Measurements from ENCODE around the gene RPS24.
A peak's percentile ranks its signal among the peaks of the same experiment; 100 is the strongest.

Gene RPS24

DNA sequence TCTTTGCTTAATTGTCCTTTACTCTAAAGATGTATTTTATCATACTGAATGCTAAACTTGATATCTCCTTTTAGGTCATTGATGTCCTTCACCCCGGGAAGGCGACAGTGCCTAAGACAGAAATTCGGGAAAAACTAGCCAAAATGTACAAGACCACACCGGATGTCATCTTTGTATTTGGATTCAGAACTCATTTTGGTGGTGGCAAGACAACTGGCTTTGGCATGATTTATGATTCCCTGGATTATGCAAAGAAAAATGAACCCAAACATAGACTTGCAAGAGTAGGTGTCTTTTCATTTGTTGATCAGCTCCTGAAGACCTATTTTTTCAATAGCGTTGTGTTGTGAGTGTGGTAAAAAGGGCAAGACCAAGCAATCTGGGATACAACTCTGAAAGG, 1.8 kb downstream of the RPS24 start:
- H3K4me3 ChIP-seq (IDR thresholded peaks at IDR 0.05; ENCODE audit: insufficient read depth, low read depth, low read length) = no peak overlapping the region
- H4K20me1 ChIP-seq (ENCODE audit: insufficient read depth) = peaks cover 53% of the 10 kb centered on the region
- peak overlapping the region; percentile 17; the same call in 1 of the 2 replicates for H3K27ac ChIP-seq
- H3K4me1 ChIP-seq (ENCODE audit: low read depth, poor library complexity, severe bottlenecking) = peaks cover 59% of the 10 kb centered on the region
- H2AFZ ChIP-seq (ENCODE audit: low read depth) = no peak overlapping the region
- 0 out of 2 replicates have a peak, but pooled peaks cover 3% of the 10 kb centered on the region for H3K27me3 ChIP-seq (ENCODE audit: insufficient read depth, low read depth)
- H3K4me2 ChIP-seq = peak overlapping the region; percentile 82
- H3K9ac ChIP-seq = peak overlapping the region; percentile 89; the same call in 1 of the 2 replicates
- H3K79me2 ChIP-seq (ENCODE audit: insufficient read depth, low read depth) = peaks cover 45% of the 10 kb centered on the region
- TF ChIP-seq, protein P1, sequence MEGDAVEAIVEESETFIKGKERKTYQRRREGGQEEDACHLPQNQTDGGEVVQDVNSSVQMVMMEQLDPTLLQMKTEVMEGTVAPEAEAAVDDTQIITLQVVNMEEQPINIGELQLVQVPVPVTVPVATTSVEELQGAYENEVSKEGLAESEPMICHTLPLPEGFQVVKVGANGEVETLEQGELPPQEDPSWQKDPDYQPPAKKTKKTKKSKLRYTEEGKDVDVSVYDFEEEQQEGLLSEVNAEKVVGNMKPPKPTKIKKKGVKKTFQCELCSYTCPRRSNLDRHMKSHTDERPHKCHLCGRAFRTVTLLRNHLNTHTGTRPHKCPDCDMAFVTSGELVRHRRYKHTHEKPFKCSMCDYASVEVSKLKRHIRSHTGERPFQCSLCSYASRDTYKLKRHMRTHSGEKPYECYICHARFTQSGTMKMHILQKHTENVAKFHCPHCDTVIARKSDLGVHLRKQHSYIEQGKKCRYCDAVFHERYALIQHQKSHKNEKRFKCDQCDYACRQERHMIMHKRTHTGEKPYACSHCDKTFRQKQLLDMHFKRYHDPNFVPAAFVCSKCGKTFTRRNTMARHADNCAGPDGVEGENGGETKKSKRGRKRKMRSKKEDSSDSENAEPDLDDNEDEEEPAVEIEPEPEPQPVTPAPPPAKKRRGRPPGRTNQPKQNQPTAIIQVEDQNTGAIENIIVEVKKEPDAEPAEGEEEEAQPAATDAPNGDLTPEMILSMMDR (conservative IDR thresholded peaks at IDR 0.05; ENCODE audit: low read depth, low read length) = no peak
- peaks cover 33% of the 10 kb centered on the region; the same call in 1 of the 2 replicates for H3K36me3 ChIP-seq (ENCODE audit: insufficient read depth)

DNA sequence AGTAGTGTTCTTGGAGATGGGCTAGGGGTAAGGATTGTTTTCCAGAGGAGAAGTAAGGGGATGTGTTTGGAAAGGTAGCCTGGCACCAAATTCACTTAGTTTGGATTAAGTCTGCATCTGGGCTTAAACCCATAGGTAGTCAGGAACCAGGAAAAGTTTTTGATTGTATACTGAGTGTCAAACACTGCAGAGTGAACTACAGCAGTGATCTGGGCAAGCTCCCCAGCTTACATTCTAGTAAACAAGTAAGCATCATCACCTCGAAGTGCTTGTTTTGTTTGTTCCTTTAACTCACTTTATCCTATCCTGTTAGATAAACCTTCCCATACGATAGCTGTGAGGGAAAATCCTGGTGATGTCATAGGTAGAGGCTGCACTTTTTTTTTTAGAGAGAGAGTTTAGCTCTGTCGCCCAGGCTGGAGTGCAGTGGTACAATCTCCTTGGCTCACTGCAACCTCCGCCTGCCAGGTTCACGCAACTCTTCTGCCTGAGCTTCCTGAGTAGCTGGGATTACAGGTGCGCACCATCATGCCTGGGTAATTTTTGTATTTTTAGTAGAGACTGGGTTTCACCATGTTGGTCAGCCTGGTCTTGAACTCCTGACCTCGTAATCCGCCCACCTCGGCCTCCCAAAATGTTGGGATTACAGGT, 2.4 kb downstream of the RPS24 start:
- H3K4me2 ChIP-seq = peak overlapping the region; percentile 82
- H3K27ac ChIP-seq = peak overlapping the region; percentile 17; the same call in 1 of the 2 replicates
- no peak overlapping the region for H2AFZ ChIP-seq (ENCODE audit: low read depth)
- peaks cover 53% of the 10 kb centered on the region for H4K20me1 ChIP-seq (ENCODE audit: insufficient read depth)
- TF ChIP-seq, protein P1 (conservative IDR thresholded peaks at IDR 0.05; ENCODE audit: low read depth, low read length) = no peak
- H3K4me1 ChIP-seq (ENCODE audit: low read depth, poor library complexity, severe bottlenecking) = peaks cover 65% of the 10 kb centered on the region
- no peak overlapping the region for H3K9ac ChIP-seq
- H3K79me2 ChIP-seq (ENCODE audit: insufficient read depth, low read depth) = peaks cover 45% of the 10 kb centered on the region
- H3K4me3 ChIP-seq (IDR thresholded peaks at IDR 0.05; ENCODE audit: insufficient read depth, low read depth, low read length) = no peak overlapping the region
- peaks cover 34% of the 10 kb centered on the region; the same call in 1 of the 2 replicates for H3K36me3 ChIP-seq (ENCODE audit: insufficient read depth)
- 0 out of 2 replicates have a peak, but pooled peaks cover 3% of the 10 kb centered on the region for H3K27me3 ChIP-seq (ENCODE audit: insufficient read depth, low read depth)

DNA sequence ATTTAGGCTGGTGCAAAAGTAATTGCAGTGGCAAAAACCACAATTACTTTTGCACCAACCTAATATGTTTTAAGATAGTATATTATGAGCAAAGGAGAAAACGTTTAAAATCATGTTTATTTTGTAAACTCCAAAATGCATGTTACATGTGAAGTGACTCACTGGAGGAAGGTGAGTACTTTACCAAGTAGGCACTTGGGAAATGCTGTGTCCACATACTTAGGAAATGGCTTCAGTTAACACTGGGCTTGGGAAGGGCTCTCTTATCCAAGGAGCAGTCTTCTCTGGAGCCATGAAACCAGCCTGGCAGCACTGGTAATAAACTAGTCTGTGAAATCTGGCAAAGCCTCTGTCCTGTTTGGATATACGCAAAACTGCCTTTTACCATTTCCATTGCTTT, 4.4 kb downstream of the RPS24 start:
- no peak overlapping the region for H3K9ac ChIP-seq

DNA sequence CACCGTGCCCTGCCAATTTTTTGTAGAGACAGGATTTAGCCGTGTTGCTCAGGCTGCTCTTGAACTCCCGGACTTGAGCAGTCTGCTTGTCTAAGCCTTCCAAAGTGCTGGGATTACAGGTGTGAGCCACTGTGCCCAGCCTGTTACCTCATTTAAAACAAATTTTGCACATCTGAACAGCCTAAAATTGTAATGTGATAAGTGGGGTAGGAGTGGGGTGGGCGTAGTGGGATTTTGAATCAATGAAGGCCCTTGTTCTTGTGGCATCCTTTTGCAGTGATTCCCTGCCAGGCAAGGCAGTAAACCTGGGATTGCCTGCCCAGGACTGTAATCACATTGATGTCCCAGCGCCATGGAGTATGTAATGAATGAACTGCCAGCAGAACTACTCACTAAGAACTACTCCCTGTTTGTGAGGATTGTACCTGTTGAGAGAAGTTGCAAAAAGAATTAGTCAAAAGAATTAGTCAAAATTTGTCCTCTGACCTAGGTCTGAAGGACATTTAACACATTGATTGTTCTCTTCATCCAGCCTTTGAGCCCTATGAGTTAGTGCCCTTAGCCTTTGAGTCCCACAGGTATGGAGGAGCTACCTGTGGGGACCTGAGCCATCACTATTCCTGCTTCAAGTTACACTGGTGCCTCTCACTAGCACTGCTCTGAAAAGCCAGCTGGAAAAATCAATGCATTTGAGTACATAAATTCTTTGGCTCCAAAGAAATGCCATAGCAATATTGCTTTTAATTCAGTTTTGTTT, 5.3 kb downstream of the RPS24 start:
- peaks cover 42% of the 10 kb centered on the region for H3K79me2 ChIP-seq (ENCODE audit: insufficient read depth, low read depth)
- H3K4me3 ChIP-seq (IDR thresholded peaks at IDR 0.05; ENCODE audit: insufficient read depth, low read depth, low read length) = no peak overlapping the region
- H3K36me3 ChIP-seq (ENCODE audit: insufficient read depth) = peaks cover 34% of the 10 kb centered on the region; the same call in 1 of the 2 replicates
- H2AFZ ChIP-seq (ENCODE audit: low read depth) = no peak overlapping the region
- H3K4me1 ChIP-seq (ENCODE audit: low read depth, poor library complexity, severe bottlenecking) = peaks cover 91% of the 10 kb centered on the region
- TF ChIP-seq, protein P1 (conservative IDR thresholded peaks at IDR 0.05; ENCODE audit: low read depth, low read length) = no peak
- no peak overlapping the region for H3K4me2 ChIP-seq
- H4K20me1 ChIP-seq (ENCODE audit: insufficient read depth) = peaks cover 63% of the 10 kb centered on the region
- H3K9ac ChIP-seq = no peak overlapping the region
- 0 out of 2 replicates have a peak, but pooled peaks cover 3% of the 10 kb centered on the region for H3K27me3 ChIP-seq (ENCODE audit: insufficient read depth, low read depth)
- H3K27ac ChIP-seq = no peak overlapping the region

More for the DNA sequence above, 4.4 kb downstream of the RPS24 start:
- H3K4me1 ChIP-seq (ENCODE audit: low read depth, poor library complexity, severe bottlenecking) = peaks cover 85% of the 10 kb centered on the region
- H3K36me3 ChIP-seq (ENCODE audit: insufficient read depth) = peaks cover 34% of the 10 kb centered on the region; the same call in 1 of the 2 replicates
- H3K27me3 ChIP-seq (ENCODE audit: insufficient read depth, low read depth) = 0 out of 2 replicates have a peak, but pooled peaks cover 3% of the 10 kb centered on the region
- no peak overlapping the region for H3K27ac ChIP-seq
- TF ChIP-seq, protein P1 (conservative IDR thresholded peaks at IDR 0.05; ENCODE audit: low read depth, low read length) = no peak
- no peak overlapping the region for H3K4me3 ChIP-seq (IDR thresholded peaks at IDR 0.05; ENCODE audit: insufficient read depth, low read depth, low read length)
- H4K20me1 ChIP-seq (ENCODE audit: insufficient read depth) = peaks cover 63% of the 10 kb centered on the region
- H3K4me2 ChIP-seq = no peak overlapping the region
- no peak overlapping the region for H2AFZ ChIP-seq (ENCODE audit: low read depth)
- H3K79me2 ChIP-seq (ENCODE audit: insufficient read depth, low read depth) = peaks cover 45% of the 10 kb centered on the region
